GM06990 (cell line): ENCODE data around the gene OR51I2.

Experiments used
- DNase-seq: peaks from one replicate; pipeline ENCODE4 v3.0.0-alpha.2; 2011; ENCODE audit not compliant: insufficient read length; ENCODE audit errors: extremely low read depth
- H3K27me3 ChIP-seq: replicated peaks from 2 replicates; pipeline ENCODE4 v1.6.0; 2011; ENCODE audit warnings: low read length; ENCODE audit not compliant: control insufficient read depth, insufficient read depth
- H3K36me3 ChIP-seq: 2 replicates; pipeline ENCODE4 v1.5.1; 2011; ENCODE audit warnings: low read length; ENCODE audit not compliant: control insufficient read depth, insufficient read depth
- H3K4me3 ChIP-seq: replicated peaks from 2 replicates; pipeline ENCODE4 v1.5.1; 2011; ENCODE audit warnings: low read depth, mild to moderate bottlenecking, control low read depth, low read length
- TF ChIP-seq, protein P1 (sequence below): IDR thresholded peaks from 2 replicates; pipeline ENCODE4 v1.5.1; 2011; ENCODE audit warnings: low read length, control low read depth, mild to moderate bottlenecking, inconsistent platforms; ENCODE audit not compliant: insufficient read depth, poor library complexity, severe bottlenecking

Gene OR51I2

DNA sequence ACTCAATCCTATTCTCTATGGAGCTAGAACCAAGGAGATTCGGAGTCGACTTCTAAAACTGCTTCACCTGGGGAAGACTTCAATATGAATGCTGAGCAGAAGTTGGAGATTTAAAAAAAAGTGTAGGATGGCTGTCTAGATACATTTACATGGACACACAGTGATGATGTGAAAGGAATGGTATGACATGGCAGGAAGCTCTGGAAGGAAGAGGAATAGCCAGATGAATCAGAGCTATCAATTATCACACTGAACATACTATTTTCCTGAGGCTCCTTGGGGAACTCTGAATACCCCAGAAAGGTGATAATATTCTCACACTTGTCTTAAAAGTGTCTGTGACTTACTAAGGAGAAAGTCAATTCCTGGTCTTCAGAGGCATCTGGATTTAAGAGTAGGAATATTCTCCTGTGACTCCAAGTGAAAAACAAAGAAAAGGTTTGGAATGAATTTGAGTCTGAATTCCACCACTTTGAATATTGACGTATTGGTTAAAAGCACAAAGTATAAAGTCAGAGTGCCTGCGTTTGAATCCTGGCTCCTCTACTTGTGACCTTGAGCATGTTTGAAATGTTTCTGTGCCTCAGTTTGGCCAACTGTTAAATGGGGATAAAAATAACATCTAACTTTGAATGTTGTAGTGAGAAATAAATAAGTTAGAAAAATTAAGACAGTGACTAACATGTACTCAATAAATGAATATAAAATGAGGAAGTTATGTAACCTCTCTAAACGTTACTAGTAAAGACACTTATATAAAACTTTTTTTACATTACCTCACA, 40.6 kb downstream of the OR51I2 start:
- DNase-seq: no peak
- no peak overlapping the region for H3K4me3 ChIP-seq
- no peaks in the 10 kb centered on the region; the same call in 1 of the 2 replicates for H3K27me3 ChIP-seq
- no peaks in the 10 kb centered on the region for H3K36me3 ChIP-seq
- TF ChIP-seq, protein P1, sequence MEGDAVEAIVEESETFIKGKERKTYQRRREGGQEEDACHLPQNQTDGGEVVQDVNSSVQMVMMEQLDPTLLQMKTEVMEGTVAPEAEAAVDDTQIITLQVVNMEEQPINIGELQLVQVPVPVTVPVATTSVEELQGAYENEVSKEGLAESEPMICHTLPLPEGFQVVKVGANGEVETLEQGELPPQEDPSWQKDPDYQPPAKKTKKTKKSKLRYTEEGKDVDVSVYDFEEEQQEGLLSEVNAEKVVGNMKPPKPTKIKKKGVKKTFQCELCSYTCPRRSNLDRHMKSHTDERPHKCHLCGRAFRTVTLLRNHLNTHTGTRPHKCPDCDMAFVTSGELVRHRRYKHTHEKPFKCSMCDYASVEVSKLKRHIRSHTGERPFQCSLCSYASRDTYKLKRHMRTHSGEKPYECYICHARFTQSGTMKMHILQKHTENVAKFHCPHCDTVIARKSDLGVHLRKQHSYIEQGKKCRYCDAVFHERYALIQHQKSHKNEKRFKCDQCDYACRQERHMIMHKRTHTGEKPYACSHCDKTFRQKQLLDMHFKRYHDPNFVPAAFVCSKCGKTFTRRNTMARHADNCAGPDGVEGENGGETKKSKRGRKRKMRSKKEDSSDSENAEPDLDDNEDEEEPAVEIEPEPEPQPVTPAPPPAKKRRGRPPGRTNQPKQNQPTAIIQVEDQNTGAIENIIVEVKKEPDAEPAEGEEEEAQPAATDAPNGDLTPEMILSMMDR: no peak

DNA sequence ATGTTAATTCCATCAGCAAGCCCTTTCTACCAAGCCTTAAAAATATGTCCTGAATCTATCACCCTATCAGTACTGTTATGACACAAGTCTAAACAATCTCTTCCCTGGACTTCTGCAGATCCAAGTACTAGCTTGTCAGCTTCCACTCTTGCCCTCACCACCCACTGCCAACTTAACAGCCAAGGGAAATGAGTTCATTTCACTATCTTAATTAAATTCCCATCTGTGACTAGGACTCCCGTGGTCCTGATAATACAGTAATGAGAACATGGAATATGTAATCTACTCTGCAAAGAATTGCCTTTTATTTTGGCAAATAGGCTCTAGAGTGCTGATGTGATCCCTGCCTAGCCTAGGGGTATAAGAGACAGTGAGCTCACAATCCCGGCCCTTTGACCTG, 50.5 kb downstream of the OR51I2 start:
- H3K27me3 ChIP-seq: no peaks in the 10 kb centered on the region
- no peaks in the 10 kb centered on the region for H3K36me3 ChIP-seq
- DNase-seq: no peak
- TF ChIP-seq, protein P1: no peak
- H3K4me3 ChIP-seq: no peak overlapping the region

DNA sequence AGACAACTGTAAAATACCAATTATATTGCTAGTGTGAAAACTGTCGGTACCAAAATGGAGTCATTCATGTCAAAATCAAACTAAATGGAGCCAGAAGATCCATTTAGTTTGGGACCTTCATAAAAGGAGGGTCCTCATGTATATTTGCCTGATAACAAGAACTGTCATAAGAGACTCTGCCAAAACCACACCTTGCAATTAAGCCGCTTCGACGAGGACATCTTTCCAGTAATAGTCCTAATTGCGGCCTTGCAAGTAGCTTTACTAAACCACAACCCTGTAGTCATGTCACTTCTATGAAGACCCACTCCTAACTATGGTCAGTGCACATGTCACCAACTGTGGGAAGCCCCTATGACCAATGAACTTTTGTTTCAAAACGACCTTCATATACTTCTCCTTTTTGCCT, 51.3 kb downstream of the OR51I2 start:
- DNase-seq: no peak
- H3K4me3 ChIP-seq: no peak overlapping the region
- no peaks in the 10 kb centered on the region for H3K36me3 ChIP-seq
- no peaks in the 10 kb centered on the region for H3K27me3 ChIP-seq
- TF ChIP-seq, protein P1: no peak

DNA sequence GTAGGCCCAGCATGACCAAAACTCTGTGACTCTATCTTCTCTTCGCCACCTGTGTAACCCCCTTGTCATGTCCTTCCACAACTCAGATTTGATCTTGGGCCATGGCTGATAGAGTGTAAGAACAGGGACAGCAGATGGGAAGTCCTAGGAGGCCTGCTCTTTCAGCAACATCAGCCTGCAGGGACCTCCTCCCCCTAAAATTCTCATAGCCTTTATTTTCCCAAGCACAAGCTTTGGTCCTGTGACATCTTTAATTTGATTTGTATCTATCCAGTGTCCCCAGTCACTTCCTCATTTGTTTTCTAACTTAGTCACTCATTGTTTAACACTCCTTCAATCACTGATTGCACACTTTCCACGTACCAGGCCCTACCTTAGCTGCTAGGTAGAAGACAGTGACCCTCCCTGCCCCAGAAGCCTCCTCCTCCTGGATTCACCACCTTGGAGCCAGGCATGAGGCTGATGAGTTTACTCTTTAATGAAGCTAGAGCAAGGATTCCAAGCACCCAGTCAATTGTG, 55.3 kb downstream of the OR51I2 start:
- TF ChIP-seq, protein P1: no peak
- H3K27me3 ChIP-seq: no peaks in the 10 kb centered on the region
- H3K4me3 ChIP-seq: no peak overlapping the region
- H3K36me3 ChIP-seq: no peaks in the 10 kb centered on the region
- no peak for DNase-seq

DNA sequence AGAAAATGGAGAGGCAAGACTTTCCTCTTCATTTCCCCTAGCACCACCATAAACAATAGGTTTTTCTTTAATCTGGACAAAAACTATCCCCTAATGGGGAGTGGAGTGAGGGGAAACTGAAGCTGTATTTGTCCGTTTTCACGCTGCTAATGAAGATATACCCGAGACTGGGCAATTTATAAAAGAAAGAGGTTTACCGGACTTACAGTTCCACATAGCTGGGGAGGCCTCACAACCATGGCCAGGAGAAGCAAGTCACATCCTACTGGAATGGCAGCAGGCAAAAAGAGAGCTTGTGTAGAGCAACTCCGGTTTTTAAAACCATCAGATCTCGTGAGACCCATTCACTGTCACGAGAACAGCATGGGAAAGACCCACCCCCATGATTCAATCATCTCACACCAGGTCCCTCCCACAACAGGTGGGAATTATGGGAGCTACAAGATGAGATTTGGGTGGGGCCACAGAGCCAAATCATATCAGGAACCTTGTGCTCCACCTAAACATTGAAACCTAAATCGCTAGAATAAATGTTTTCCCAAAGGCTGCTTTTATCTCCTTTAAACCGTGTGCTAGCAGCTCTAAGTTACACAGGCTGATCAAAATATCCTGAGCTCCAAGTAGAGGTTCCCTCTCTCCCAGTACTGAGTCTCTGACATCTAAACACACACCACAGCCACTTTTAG, 56.4 kb downstream of the OR51I2 start:
- DNase-seq: no peak
- no peak overlapping the region for H3K4me3 ChIP-seq
- H3K27me3 ChIP-seq: no peaks in the 10 kb centered on the region
- H3K36me3 ChIP-seq: no peaks in the 10 kb centered on the region
- TF ChIP-seq, protein P1: no peak
